Stimulated activated CD8-positive, alpha-beta memory T cell treated with anti-CD3 and anti-CD28 coated beads, Interleukin-2, amount 100 ng/mL, for 1 hour (primary cell): Measurements from ENCODE around the gene ADAMTS20.
"Not testable (repeated sequence)": the region's sequence is repeated elsewhere in the genome, so short reads cannot be mapped to it uniquely, and the experiment has no call there.

ENCODE experiments used
- DNase-seq, 2 donors: peaks; one replicate each; pipeline ENCODE4 v3.0.0-alpha.2; 2020; ENCODE audit warnings: low read depth in 2 of 2

ADAMTS20 gene

GRCh38 chr12:43551971-43552559 is at the start of gene ADAMTS20:
Gene ADAMTS20 (minus strand): TSS chr12:43552203. CDS start chr12:43551921, 282 bp downstream.
- DNase-seq: no peak

GRCh38 chr12:43599708-43600107 is 47.7 kb upstream of the ADAMTS20 start:
- DNase-seq: no peak

- DNase-seq: no peak
Observed at GRCh38 chr12:43599066-43599465, 47.1 kb upstream of the ADAMTS20 start.

- no peak for DNase-seq
Observed at GRCh38 chr12:43590307-43590706, 38.3 kb upstream of the ADAMTS20 start.

GRCh38 chr12:43586646-43587245 is 34.7 kb upstream of the ADAMTS20 start:
- DNase-seq: no peak

GRCh38 chr12:43585676-43586075 is 33.7 kb upstream of the ADAMTS20 start:
- no peak for DNase-seq

GRCh38 chr12:43580601-43581000 is 28.6 kb upstream of the ADAMTS20 start:
- no peak for DNase-seq

GRCh38 chr12:43579206-43579605 is 27.2 kb upstream of the ADAMTS20 start:
- no peak for DNase-seq

GRCh38 chr12:43578782-43579181 is 26.8 kb upstream of the ADAMTS20 start:
- no peak for DNase-seq

- no peak for DNase-seq
Observed at GRCh38 chr12:43577381-43577780, 25.4 kb upstream of the ADAMTS20 start.

GRCh38 chr12:43576162-43576561 is 24.2 kb upstream of the ADAMTS20 start:
- DNase-seq: no peak

- DNase-seq: no peak
Observed at GRCh38 chr12:43571885-43572284, 19.9 kb upstream of the ADAMTS20 start.

- DNase-seq: no peak
Observed at GRCh38 chr12:43556057-43556456, 4.1 kb upstream of the ADAMTS20 start.

GRCh38 chr12:43551279-43551970 is 578 bp downstream of the ADAMTS20 start:
- DNase-seq: no peak

GRCh38 chr12:43550831-43551271 is 1.2 kb downstream of the ADAMTS20 start:
- no peak for DNase-seq

- no peak for DNase-seq
Observed at GRCh38 chr12:43544703-43545102, 7.3 kb downstream of the ADAMTS20 start.

GRCh38 chr12:43540470-43540869 is 11.5 kb downstream of the ADAMTS20 start:
- no peak for DNase-seq

- DNase-seq: not testable (repeated sequence)
Observed at GRCh38 chr12:43537675-43538074, 14.3 kb downstream of the ADAMTS20 start.

GRCh38 chr12:43516045-43516444 is 36.0 kb downstream of the ADAMTS20 start:
- DNase-seq: no peak

- no peak for DNase-seq
Observed at GRCh38 chr12:43501703-43502102, 50.3 kb downstream of the ADAMTS20 start.

- DNase-seq: no peak
Observed at GRCh38 chr12:43493261-43493797, 58.7 kb downstream of the ADAMTS20 start.

- DNase-seq: no peak
Observed at GRCh38 chr12:43482311-43483085, 69.5 kb downstream of the ADAMTS20 start.
